Lower leg skin (tissue), 3 donors: ENCODE measurements around the gene ENDOU.

ENCODE experiments used
- CTCF ChIP-seq, 3 donors: fragments of 450-650 bp; IDR thresholded peaks; one replicate each; pipeline ENCODE4 v1.5.1; 2016; ENCODE audit warnings: antibody characterized with exemption in 3 of 3, mild to moderate bottlenecking in 3 of 3, moderate library complexity in 2 of 3
- POLR2A ChIP-seq, 2 donors: fragments of 450-650 bp; IDR thresholded peaks; one replicate each; pipeline ENCODE4 v1.6.1; 2016 to 2017; ENCODE audit warnings: antibody characterized with exemption in 2 of 2, mild to moderate bottlenecking in 1 of 2, moderate library complexity in 1 of 2

GRCh38 chr12:47773062-47773857 is 48.0 kb upstream of the ENDOU start, which contains the start of gene SLC48A1:
- TF ChIP-seq CTCF (IDR thresholded peaks at IDR 0.05) (no peak), POLR2A (IDR thresholded peaks at IDR 0.05) (no peak)
